Stimulated activated memory B cell treated with anti-CD40 and anti-IgM and Interleukin-4, amounts not matched to agents 10 μg/mL and 1 μg/mL and 100 μg/mL, for 72 hours (primary cell): ENCODE results near the gene UBAP1.
"Not testable (repeated sequence)": the region's sequence is repeated elsewhere in the genome, so short reads cannot be mapped to it uniquely, and the experiment has no call there.

Source experiments
- ATAC-seq: fragments of 150-1000 bp; cut with Tn5 transposase; 2 replicates; pipeline ENCODE4 v1.10.0; 2021
- H3K27ac Mint-ChIP-seq: one replicate; pipeline ENCODE4 v1.8.0; 2022; ENCODE audit warnings: mild to moderate bottlenecking, mixed read lengths
- H3K27me3 Mint-ChIP-seq: one replicate; pipeline ENCODE4 v1.8.0; 2022; ENCODE audit warnings: mixed read lengths
- H3K36me3 Mint-ChIP-seq: one replicate; pipeline ENCODE4 v1.8.0; 2022; ENCODE audit warnings: mixed read lengths
- H3K4me1 Mint-ChIP-seq: one replicate; pipeline ENCODE4 v1.8.0; 2022; ENCODE audit warnings: mixed read lengths
- H3K4me3 Mint-ChIP-seq: one replicate; pipeline ENCODE4 v1.8.0; 2022; ENCODE audit warnings: mild to moderate bottlenecking, moderate library complexity, mixed read lengths
- H3K9me3 Mint-ChIP-seq: one replicate; pipeline ENCODE4 v1.8.0; 2022; ENCODE audit warnings: mixed read lengths

Gene UBAP1

GRCh38 chr9:34170237-34170991, 8.4 kb upstream of the UBAP1 start:
- no peak overlapping the region for H3K4me3 Mint-ChIP-seq
- no peaks in the 10 kb centered on the region for H3K36me3 Mint-ChIP-seq
- H3K4me1 Mint-ChIP-seq, result peaks cover 12% of the 10 kb centered on the region
- no peak overlapping the region for H3K27ac Mint-ChIP-seq
- ATAC-seq, result no peak
- peaks cover 13% of the 10 kb centered on the region for H3K27me3 Mint-ChIP-seq
- H3K9me3 Mint-ChIP-seq, result no peaks in the 10 kb centered on the region

- Mint-ChIP-seq H3K9me3 (no peaks in the 10 kb centered on the region), H3K4me1 (peaks cover 12% of the 10 kb centered on the region), H3K4me3 (peak overlapping the region; percentile 46), H3K36me3 (no peaks in the 10 kb centered on the region), H3K27ac (peak overlapping the region; percentile 22), H3K27me3 (peaks cover 6% of the 10 kb centered on the region)
- ATAC-seq, result peak; percentile 97
Measured at GRCh38 chr9:34171753-34172535, 6.9 kb upstream of the UBAP1 start.

- no peaks in the 10 kb centered on the region for H3K36me3 Mint-ChIP-seq
- H3K9me3 Mint-ChIP-seq, result no peaks in the 10 kb centered on the region
- peaks cover 26% of the 10 kb centered on the region for H3K4me1 Mint-ChIP-seq
- no peak for ATAC-seq
- no peak overlapping the region for H3K27ac Mint-ChIP-seq
- no peak overlapping the region for H3K4me3 Mint-ChIP-seq
- no peaks in the 10 kb centered on the region for H3K27me3 Mint-ChIP-seq
Measured at GRCh38 chr9:34176089-34176488, 2.8 kb upstream of the UBAP1 start.

DNA sequence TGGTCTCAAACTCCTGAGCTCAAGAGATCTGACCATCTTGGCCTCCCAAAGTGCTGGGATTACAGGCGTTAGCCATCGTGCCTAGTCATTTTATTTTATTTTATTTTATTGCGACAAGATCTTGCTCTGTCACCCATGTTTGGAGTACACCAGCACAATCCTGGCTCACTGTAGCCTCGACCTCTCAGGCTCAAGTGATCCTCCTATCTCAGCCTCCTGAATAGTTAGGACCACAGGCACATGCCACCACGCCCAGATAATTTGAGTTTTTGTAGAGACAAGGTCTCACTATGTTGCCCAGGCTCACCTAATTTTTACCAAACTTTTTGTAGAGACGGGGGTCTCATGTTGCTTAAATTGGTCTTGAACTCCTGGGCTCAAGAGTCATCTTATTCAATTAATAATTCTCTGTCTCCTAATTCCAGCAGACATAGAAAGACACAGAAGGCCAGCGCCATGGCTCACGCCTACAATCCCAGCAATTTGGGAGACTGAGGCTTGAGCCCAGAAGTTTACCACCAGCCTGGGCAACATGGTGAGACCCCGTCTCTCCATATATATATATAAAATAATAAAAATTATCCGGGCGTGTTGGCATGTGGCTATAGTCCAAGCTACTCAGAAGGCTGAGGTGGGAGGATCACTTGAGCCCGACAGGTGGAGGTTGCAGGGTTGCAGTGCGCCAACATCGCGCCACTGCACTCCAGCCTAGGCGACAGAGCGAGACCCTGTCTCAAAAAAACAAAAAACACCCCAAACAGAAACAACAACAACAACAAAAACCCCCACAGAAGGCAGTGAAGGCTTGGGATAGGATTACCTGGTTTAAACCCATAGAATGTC, 1.0 kb upstream of the UBAP1 start:
- H3K4me1 Mint-ChIP-seq, result peaks cover 20% of the 10 kb centered on the region
- H3K36me3 Mint-ChIP-seq, result peaks cover 6% of the 10 kb centered on the region
- no peak for ATAC-seq
- H3K27me3 Mint-ChIP-seq, result no peaks in the 10 kb centered on the region
- H3K9me3 Mint-ChIP-seq, result no peaks in the 10 kb centered on the region
- peak overlapping the region; percentile 91 for H3K27ac Mint-ChIP-seq
- H3K4me3 Mint-ChIP-seq, result peak overlapping the region; percentile 87

DNA sequence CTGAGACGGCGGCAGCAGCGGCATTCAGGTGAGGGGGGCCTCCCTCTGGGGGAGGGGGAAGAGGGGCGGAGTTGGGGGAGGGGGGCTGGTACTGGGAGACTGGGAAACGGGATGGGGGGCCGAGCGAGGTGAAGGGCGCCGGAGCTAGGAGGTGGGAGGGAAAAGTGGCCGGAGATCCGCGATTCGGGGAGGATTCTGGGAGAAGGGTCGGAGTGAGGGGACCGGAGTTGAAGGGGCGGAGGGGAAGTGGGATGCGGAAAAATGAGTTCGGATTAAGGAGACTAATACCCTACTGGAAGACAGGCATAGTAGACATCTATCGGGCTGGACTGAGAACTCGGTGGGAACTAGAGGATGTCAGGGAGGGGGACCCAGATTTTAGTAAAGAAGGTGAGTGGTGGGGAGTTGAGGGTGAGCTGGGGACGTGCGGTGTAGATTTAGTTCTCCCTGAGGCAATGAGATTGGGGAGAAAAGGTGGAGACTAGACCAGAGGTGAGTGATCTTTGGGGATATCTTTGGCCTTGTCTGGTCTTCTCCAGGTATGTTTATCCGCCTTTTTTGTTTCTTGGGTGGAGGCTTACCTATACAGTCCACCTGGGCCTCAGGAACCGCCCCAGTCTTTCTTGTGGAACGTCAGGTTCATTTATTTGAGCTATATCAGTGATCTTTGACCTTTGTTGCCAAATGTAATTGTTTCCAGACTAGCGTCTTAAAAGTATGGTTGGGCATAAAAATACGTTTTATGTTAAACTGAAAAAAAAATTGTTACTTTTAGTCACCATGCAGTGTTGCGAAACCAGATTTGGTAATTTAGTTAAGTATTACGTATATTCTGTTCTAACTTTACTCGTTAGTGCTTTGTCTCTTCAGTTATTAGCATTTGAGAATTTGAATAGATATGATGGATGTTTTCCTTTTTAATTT, 632 bp downstream of the UBAP1 start:
- Mint-ChIP-seq H3K9me3 (no peaks in the 10 kb centered on the region), H3K4me1 (peaks cover 20% of the 10 kb centered on the region), H3K4me3 (peak overlapping the region; percentile 87), H3K27me3 (no peaks in the 10 kb centered on the region), H3K27ac (peak overlapping the region; percentile 91), H3K36me3 (peaks cover 7% of the 10 kb centered on the region)
- peak; percentile 3 for ATAC-seq

GRCh38 chr9:34185778-34186551, 7.1 kb downstream of the UBAP1 start:
- H3K9me3 Mint-ChIP-seq, result no peaks in the 10 kb centered on the region
- peaks cover 7% of the 10 kb centered on the region for H3K36me3 Mint-ChIP-seq
- ATAC-seq, result peak; percentile 74
- H3K4me3 Mint-ChIP-seq, result no peak overlapping the region
- H3K4me1 Mint-ChIP-seq, result peaks cover 37% of the 10 kb centered on the region
- H3K27ac Mint-ChIP-seq, result no peak overlapping the region
- no peaks in the 10 kb centered on the region for H3K27me3 Mint-ChIP-seq

DNA sequence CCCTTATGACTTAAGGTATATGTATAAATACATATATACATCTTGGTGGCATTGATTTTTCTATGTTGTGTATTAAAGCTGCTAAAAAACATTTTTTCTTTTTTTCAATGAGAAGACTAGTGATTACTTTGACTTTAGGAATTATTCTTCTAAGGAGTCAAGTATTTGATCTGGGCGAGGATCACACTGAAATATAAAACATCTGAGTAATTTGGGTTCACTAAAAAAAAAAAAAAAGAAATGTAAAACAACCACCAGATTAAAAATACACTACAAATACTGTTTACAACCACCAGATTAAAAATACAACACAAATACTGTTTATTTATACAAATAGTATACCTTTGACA, 9.0 kb downstream of the UBAP1 start:
- no peak overlapping the region for H3K4me3 Mint-ChIP-seq

DNA sequence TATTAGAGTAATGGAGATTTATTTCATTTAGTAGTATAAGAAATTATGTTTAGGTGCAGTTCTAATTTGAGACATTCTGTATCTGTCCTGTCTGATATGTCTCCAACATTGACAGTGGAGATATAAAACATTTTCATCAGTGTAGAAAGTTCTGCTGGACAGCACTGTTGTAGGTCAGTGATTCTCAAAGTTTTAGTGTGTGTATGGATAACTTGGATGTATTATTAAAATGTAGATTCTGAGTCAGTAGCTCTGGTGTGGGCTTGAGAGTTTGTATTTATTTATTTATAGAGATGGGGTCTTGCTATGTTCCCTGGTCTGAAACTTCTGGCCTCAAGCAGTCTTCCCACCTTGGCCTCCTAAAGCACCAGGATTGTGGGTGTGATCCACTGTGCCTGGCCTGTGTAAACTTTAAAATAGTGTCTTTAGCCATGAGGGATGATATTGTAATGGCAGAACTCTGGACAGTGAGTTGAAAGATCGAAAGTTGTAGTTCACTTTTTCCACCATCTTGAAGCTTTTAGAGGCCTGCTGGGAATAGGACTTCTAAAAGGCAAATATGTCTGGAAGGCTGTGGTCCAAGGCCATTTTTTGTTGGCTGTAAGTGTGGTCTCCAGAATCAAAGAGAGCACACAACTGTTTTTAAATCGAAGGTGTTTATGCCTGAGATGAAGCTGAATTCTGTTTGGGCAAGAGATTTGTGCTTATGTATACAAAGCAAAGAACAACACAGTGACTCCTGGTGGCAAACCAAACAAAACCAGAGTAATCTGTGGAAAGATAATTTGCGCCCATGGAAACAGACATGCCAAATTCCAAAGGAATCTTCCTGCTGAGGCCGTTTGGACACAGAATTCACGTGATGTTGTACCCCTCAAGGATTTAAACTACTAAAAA, 12.4 kb downstream of the UBAP1 start:
- Mint-ChIP-seq H3K36me3 (peaks cover 5% of the 10 kb centered on the region), H3K27me3 (no peaks in the 10 kb centered on the region), H3K4me3 (no peak overlapping the region), H3K9me3 (no peaks in the 10 kb centered on the region), H3K4me1 (peaks cover 46% of the 10 kb centered on the region), H3K27ac (no peak overlapping the region)
- ATAC-seq, result no peak

More for the DNA sequence above, 9.0 kb downstream of the UBAP1 start:
- Mint-ChIP-seq H3K9me3 (no peaks in the 10 kb centered on the region), H3K36me3 (no peaks in the 10 kb centered on the region), H3K27me3 (no peaks in the 10 kb centered on the region), H3K4me1 (peaks cover 35% of the 10 kb centered on the region), H3K27ac (no peak overlapping the region)
- no peak for ATAC-seq

DNA sequence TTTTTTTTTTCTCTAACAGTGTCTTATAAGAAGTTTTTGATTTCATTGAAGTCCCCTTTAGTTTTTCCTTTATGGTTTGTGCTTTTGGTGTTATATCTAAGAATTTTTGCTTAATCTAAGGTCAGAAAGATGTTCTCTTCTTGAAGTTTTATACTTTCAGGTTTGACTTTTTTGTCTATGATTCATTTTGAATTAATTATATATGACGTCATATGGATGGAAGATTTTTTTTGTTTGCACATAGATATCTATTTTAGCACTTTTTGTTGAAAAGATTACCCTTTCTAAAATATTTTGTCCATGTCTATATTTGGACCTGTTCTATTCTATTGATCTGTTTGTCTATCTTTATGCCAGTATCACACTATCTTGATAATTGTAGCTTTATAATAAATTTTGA, 16.3 kb downstream of the UBAP1 start:
- ATAC-seq, result no peak
- H3K9me3 Mint-ChIP-seq, result no peaks in the 10 kb centered on the region
- H3K4me3 Mint-ChIP-seq, result no peak overlapping the region
- H3K27ac Mint-ChIP-seq, result no peak overlapping the region
- H3K36me3 Mint-ChIP-seq, result peaks cover 32% of the 10 kb centered on the region
- peaks cover 44% of the 10 kb centered on the region for H3K4me1 Mint-ChIP-seq
- H3K27me3 Mint-ChIP-seq, result no peaks in the 10 kb centered on the region

DNA sequence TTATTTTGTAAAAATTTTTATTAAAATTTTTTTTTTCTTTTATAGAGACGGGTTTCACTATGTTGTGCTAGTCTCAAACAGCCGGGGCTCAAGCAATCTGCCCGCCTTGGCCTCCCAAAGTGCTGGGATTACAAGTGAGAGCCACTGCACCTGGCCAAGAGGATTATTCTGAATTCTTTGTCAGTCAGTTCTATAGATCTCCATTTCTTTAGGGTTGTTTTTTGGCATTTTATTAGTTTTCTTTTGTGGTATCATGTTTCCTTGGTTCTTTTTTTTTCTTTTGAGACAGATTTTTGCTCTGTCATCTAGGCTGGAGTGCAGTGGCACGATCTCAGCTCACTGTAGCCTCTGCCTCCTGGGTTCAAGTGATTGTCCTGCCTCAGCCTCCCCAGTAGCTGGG, 18.4 kb downstream of the UBAP1 start:
- Mint-ChIP-seq H3K36me3 (peaks cover 40% of the 10 kb centered on the region), H3K4me1 (peaks cover 44% of the 10 kb centered on the region)
- H3K27me3 Mint-ChIP-seq, H3K4me3 Mint-ChIP-seq, H3K27ac Mint-ChIP-seq, ATAC-seq, H3K9me3 Mint-ChIP-seq: not testable (repeated sequence)

DNA sequence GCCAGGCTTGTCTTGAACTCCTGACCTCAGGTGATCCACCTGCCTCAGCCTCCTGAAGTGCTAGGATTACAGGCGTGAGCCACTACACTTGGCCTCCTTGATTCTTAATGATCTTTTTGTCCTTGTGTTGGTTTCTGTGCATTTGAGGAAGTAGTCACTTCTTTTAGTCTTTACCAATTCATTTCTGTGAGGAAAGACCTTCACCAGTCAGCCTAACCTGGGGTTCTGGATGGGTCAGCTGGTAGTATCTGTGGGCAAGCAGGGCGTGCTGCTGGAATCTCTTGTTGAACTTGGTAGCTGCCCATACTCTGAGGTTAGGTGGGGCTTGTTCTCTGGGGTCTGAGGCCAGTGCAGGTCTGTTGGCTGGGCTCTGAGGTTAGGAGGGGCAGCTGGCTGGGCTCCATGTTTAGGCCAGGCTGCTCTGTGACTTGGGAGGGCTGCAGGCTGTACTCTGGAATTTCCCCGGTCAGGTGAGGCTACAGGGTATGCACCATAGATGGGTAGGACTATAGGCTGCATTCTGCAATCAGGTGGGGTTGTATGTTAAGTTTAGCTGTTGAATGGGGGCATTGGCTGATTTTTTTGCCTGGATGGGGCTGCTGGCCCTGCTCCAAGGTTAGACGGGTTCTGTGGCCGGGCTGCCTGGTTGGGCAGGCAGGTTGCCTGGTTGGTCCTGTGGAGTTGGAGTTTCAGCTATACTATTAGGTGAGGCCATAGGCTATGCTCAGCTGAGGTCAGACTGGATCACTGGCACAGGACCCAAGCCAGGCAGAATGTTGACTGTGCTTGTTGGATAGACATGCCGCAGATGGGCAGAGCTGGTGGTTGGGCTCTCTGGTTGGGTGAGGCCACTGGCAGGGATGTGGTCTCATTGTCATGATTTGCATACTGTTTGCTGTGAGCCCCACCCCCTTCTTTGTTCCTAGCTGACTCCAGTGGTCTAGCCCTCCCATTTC, 19.2 kb downstream of the UBAP1 start:
- Mint-ChIP-seq H3K4me3 (no peak overlapping the region), H3K4me1 (peaks cover 43% of the 10 kb centered on the region), H3K36me3 (peaks cover 41% of the 10 kb centered on the region), H3K27ac (no peak overlapping the region), H3K27me3 (no peaks in the 10 kb centered on the region), H3K9me3 (no peaks in the 10 kb centered on the region)
- ATAC-seq, result no peak

- Mint-ChIP-seq H3K27ac (no peak overlapping the region), H3K4me3 (no peak overlapping the region), H3K9me3 (no peaks in the 10 kb centered on the region), H3K36me3 (peaks cover 41% of the 10 kb centered on the region), H3K4me1 (peaks cover 30% of the 10 kb centered on the region), H3K27me3 (no peaks in the 10 kb centered on the region)
- ATAC-seq, result no peak
Measured at GRCh38 chr9:34200092-34200491, 21.2 kb downstream of the UBAP1 start.
